Stimulated activated naive CD8-positive, alpha-beta T cell treated with anti-CD3 and anti-CD28 coated beads, Interleukin-15, Interleukin-2, amounts not matched to agents 100 U/mL and 50 U/mL, for 24 hours (primary cell): ENCODE data around the gene TYRP1.
"Not testable (repeated sequence)": the region's sequence is repeated elsewhere in the genome, so short reads cannot be mapped to it uniquely, and the experiment has no call there.

Experiments used
- ATAC-seq: fragments of 150-1000 bp; cut with Tn5 transposase; one replicate; pipeline ENCODE4 v1.10.0; 2021
- DNase-seq: peaks from one replicate; pipeline ENCODE4 v3.0.0; 2021

Gene TYRP1

GRCh38 chr9:12693141-12693540 is at the start of gene TYRP1:
TYRP1 (plus strand) TSS chr9:12693385; CDS start chr9:12693997, 612 bp downstream.
- no peak for DNase-seq
- no peak for ATAC-seq

- ATAC-seq (no peak), DNase-seq (no peak)
Measured at GRCh38 chr9:12643686-12644085, 49.5 kb upstream of the TYRP1 start.

- DNase-seq (no peak), ATAC-seq (no peak)
Measured at GRCh38 chr9:12648925-12649324, 44.3 kb upstream of the TYRP1 start.

- no peak for ATAC-seq
- no peak for DNase-seq
Measured at GRCh38 chr9:12651125-12651524, 42.1 kb upstream of the TYRP1 start.

- ATAC-seq: no peak
- no peak for DNase-seq
Measured at GRCh38 chr9:12652973-12653372, 40.2 kb upstream of the TYRP1 start.

- ATAC-seq (no peak), DNase-seq (no peak)
Measured at GRCh38 chr9:12656803-12657202, 36.4 kb upstream of the TYRP1 start.

GRCh38 chr9:12657233-12657632 is 36.0 kb upstream of the TYRP1 start:
- no peak for DNase-seq

GRCh38 chr9:12657998-12658397 is 35.2 kb upstream of the TYRP1 start:
- ATAC-seq (no peak), DNase-seq (no peak)

More at GRCh38 chr9:12657233-12657632, 36.0 kb upstream of the TYRP1 start:
- no peak for ATAC-seq

- ATAC-seq (no peak), DNase-seq (no peak)
Measured at GRCh38 chr9:12658531-12659209, 34.5 kb upstream of the TYRP1 start.

GRCh38 chr9:12659220-12659619 is 34.0 kb upstream of the TYRP1 start:
- no peak for DNase-seq

GRCh38 chr9:12666813-12667212 is 26.4 kb upstream of the TYRP1 start:
- no peak for DNase-seq

More at GRCh38 chr9:12659220-12659619, 34.0 kb upstream of the TYRP1 start:
- ATAC-seq: no peak

GRCh38 chr9:12667892-12668291 is 25.3 kb upstream of the TYRP1 start:
- ATAC-seq: no peak
- no peak for DNase-seq

More at GRCh38 chr9:12666813-12667212, 26.4 kb upstream of the TYRP1 start:
- no peak for ATAC-seq

- no peak for DNase-seq
- ATAC-seq: no peak
Measured at GRCh38 chr9:12670006-12670405, 23.2 kb upstream of the TYRP1 start.

GRCh38 chr9:12674961-12675360 is 18.2 kb upstream of the TYRP1 start:
- DNase-seq (no peak), ATAC-seq (no peak)

GRCh38 chr9:12677462-12678126 is 15.6 kb upstream of the TYRP1 start:
- ATAC-seq, DNase-seq: not testable (repeated sequence)

- DNase-seq (no peak), ATAC-seq (no peak)
Measured at GRCh38 chr9:12680341-12680740, 12.8 kb upstream of the TYRP1 start.

GRCh38 chr9:12680757-12681156 is 12.4 kb upstream of the TYRP1 start:
- no peak for ATAC-seq

GRCh38 chr9:12681620-12682019 is 11.6 kb upstream of the TYRP1 start:
- no peak for ATAC-seq
- no peak for DNase-seq

More at GRCh38 chr9:12680757-12681156, 12.4 kb upstream of the TYRP1 start:
- DNase-seq: no peak

- ATAC-seq (no peak), DNase-seq (no peak)
Measured at GRCh38 chr9:12684974-12685373, 8.2 kb upstream of the TYRP1 start.

- ATAC-seq (no peak), DNase-seq (no peak)
Measured at GRCh38 chr9:12689233-12689632, 4.0 kb upstream of the TYRP1 start.

GRCh38 chr9:12694013-12694412 is 828 bp downstream of the TYRP1 start:
- no peak for DNase-seq

GRCh38 chr9:12695474-12695873 is 2.3 kb downstream of the TYRP1 start:
- ATAC-seq (no peak), DNase-seq (no peak)

More at GRCh38 chr9:12694013-12694412, 828 bp downstream of the TYRP1 start:
- ATAC-seq: no peak

GRCh38 chr9:12696931-12697622 is 3.9 kb downstream of the TYRP1 start:
- ATAC-seq: no peak
- DNase-seq: no peak
